Progenitor cell of endocrine pancreas (in vitro differentiated cells): ENCODE measurements around the gene DMRTB1. TPM values are rescaled to one million over a fixed set of nuclear protein-coding genes. Genes with fewer than 3 reads are reported as not detected.

ENCODE experiments used
- DNase-seq: peaks from one replicate; pipeline ENCODE4 v3.0.0; 2021; ENCODE audit warnings: low spot score; ENCODE audit not compliant: unreplicated experiment
- H3K27ac Mint-ChIP-seq: 2 replicates; pipeline ENCODE4 v1.8.0; 2021; ENCODE audit warnings: mild to moderate bottlenecking, moderate library complexity, mixed read lengths
- H3K27me3 Mint-ChIP-seq: 2 replicates; pipeline ENCODE4 v1.8.0; 2021; ENCODE audit warnings: mixed read lengths
- H3K36me3 Mint-ChIP-seq: 2 replicates; pipeline ENCODE4 v1.8.0; 2022; ENCODE audit warnings: mixed read lengths; ENCODE audit not compliant: insufficient read depth
- H3K4me1 Mint-ChIP-seq: 2 replicates; pipeline ENCODE4 v1.8.0; 2021; ENCODE audit warnings: low read depth, mixed read lengths
- H3K4me3 Mint-ChIP-seq: 2 replicates; pipeline ENCODE4 v1.8.0; 2021; ENCODE audit warnings: low read depth, mild to moderate bottlenecking, moderate library complexity, mixed read lengths
- H3K9me3 Mint-ChIP-seq: 2 replicates; pipeline ENCODE4 v1.8.0; 2021; ENCODE audit warnings: low read depth, mixed read lengths
- CTCF ChIP-seq: fragments of 200-600 bp; sonication (generic); IDR thresholded peaks from one replicate; pipeline ENCODE4 v1.5.0; 2021; ENCODE audit warnings: antibody characterized with exemption, mild to moderate bottlenecking; ENCODE audit not compliant: unreplicated experiment
- total RNA-seq: library from RNA; stranded (reverse); gene quantifications from 2 replicates; pipeline ENCODE4 v1.2.1, GENCODE V29; 2021

DMRTB1 gene
- total RNA-seq, 1 donor from 2014 or later = not detected

GRCh38 chr1:53416269-53416813 is 42.9 kb upstream of the DMRTB1 start:
- peaks cover 29% of the 10 kb centered on the region for H3K4me1 Mint-ChIP-seq
- DNase-seq = no peak
- no peak overlapping the region for H3K27ac Mint-ChIP-seq
- H3K36me3 Mint-ChIP-seq = no peaks in the 10 kb centered on the region
- H3K27me3 Mint-ChIP-seq = peaks cover 33% of the 10 kb centered on the region
- H3K9me3 Mint-ChIP-seq = peaks cover 2% of the 10 kb centered on the region
- no peak overlapping the region for H3K4me3 Mint-ChIP-seq
- TF ChIP-seq CTCF = no peak

GRCh38 chr1:53417074-53417511 is 42.1 kb upstream of the DMRTB1 start:
- no peaks in the 10 kb centered on the region for H3K36me3 Mint-ChIP-seq
- peaks cover 6% of the 10 kb centered on the region for H3K9me3 Mint-ChIP-seq
- peaks cover 25% of the 10 kb centered on the region for H3K4me1 Mint-ChIP-seq
- H3K4me3 Mint-ChIP-seq = no peak overlapping the region
- no peak overlapping the region for H3K27ac Mint-ChIP-seq
- H3K27me3 Mint-ChIP-seq = peaks cover 28% of the 10 kb centered on the region
- DNase-seq = no peak
- no peak for TF ChIP-seq CTCF

- H3K27me3 Mint-ChIP-seq = peaks cover 25% of the 10 kb centered on the region
- H3K36me3 Mint-ChIP-seq = no peaks in the 10 kb centered on the region
- no peak for TF ChIP-seq CTCF
- H3K27ac Mint-ChIP-seq = no peak overlapping the region
- no peak overlapping the region for H3K4me3 Mint-ChIP-seq
- H3K9me3 Mint-ChIP-seq = peaks cover 6% of the 10 kb centered on the region
- DNase-seq = no peak
- peaks cover 11% of the 10 kb centered on the region for H3K4me1 Mint-ChIP-seq
These were observed 40.2 kb upstream of the DMRTB1 start for GRCh38 chr1:53419034-53419433.

- H3K27me3 Mint-ChIP-seq = peaks cover 33% of the 10 kb centered on the region
- H3K4me1 Mint-ChIP-seq = peaks cover 11% of the 10 kb centered on the region
- H3K36me3 Mint-ChIP-seq = no peaks in the 10 kb centered on the region
- TF ChIP-seq CTCF = no peak
- H3K9me3 Mint-ChIP-seq = peaks cover 6% of the 10 kb centered on the region
- no peak for DNase-seq
- no peak overlapping the region for H3K27ac Mint-ChIP-seq
- no peak overlapping the region for H3K4me3 Mint-ChIP-seq
These were observed 38.9 kb upstream of the DMRTB1 start for GRCh38 chr1:53420341-53420740.

GRCh38 chr1:53421208-53421607 is 38.0 kb upstream of the DMRTB1 start:
- no peaks in the 10 kb centered on the region for H3K36me3 Mint-ChIP-seq
- H3K27ac Mint-ChIP-seq = no peak overlapping the region
- peaks cover 12% of the 10 kb centered on the region for H3K4me1 Mint-ChIP-seq
- peaks cover 6% of the 10 kb centered on the region for H3K9me3 Mint-ChIP-seq
- H3K4me3 Mint-ChIP-seq = no peak overlapping the region
- peaks cover 36% of the 10 kb centered on the region for H3K27me3 Mint-ChIP-seq
- DNase-seq = no peak
- TF ChIP-seq CTCF = no peak
